Endothelial cell of umbilical vein (primary cell): ENCODE results near the gene SETSIP. TPM values are rescaled to one million over a fixed set of nuclear protein-coding genes. Genes with fewer than 3 reads are reported as not detected.

Experiments
- Bru-seq: library from RNA; stranded (reverse); fragments of 400-500 nt; gene quantifications from one replicate; lab custom pipeline; 2021; lab: Mats Ljungman, UMichigan
- BruChase-seq, 2 experiments: library from RNA; stranded (reverse); fragments of 400-500 nt; gene quantifications; one replicate each; lab custom pipeline; 2021; lab: Mats Ljungman, UMichigan
- BruUV-seq: library from RNA; stranded (reverse); fragments of 400-500 nt; replicated peaks from 2 replicates; lab custom pipeline; 2021; lab: Mats Ljungman, UMichigan
- CTCF ChIA-PET: fragments of 300-600, 350-600 bp; sonication (Branson Sonifier 250); formaldehyde crosslinking; loops from one replicate; lab custom pipeline; 2021; ENCODE audit warnings: antibody characterized with exemption, inconsistent platforms; lab: Charles Lee
- POLR2A ChIA-PET: fragments of 300-600, 350-600 bp; sonication (Branson Sonifier 250); formaldehyde crosslinking; loops from one replicate; lab custom pipeline; 2021; ENCODE audit warnings: antibody characterized with exemption, inconsistent platforms; lab: Charles Lee
- DNase-seq: peaks from one replicate; pipeline ENCODE4 v3.0.0-alpha.2; 2011; ENCODE audit warnings: low read depth, low spot score
- FAIRE-seq: peaks from 2 replicates; lab custom pipeline; 2011; peaks lifted over from hg19 to GRCh38; lab: Jason Lieb, UNC
- H2AFZ ChIP-seq: 2 replicates; pipeline ENCODE4 v1.6.0; 2012; ENCODE audit warnings: low read depth, low read length, control low read depth, inconsistent platforms
- H3K27ac ChIP-seq: 2 replicates; pipeline ENCODE4 v1.5.1; 2011; ENCODE audit warnings: low read depth, mild to moderate bottlenecking, control low read depth, low read length, moderate library complexity; ENCODE audit not compliant: insufficient read depth
- H3K27me3 ChIP-seq, 2 experiments: 2 replicates each; pipeline versions ENCODE4 v1.6.0 to v1.6.1; 2011; ENCODE audit warnings: low read length in 2 of 2, mixed read lengths in 1 of 2; ENCODE audit not compliant: control insufficient read depth in 2 of 2, insufficient read depth in 2 of 2
- H3K36me3 ChIP-seq, 2 experiments: 2 replicates in 1 of 2; 3 replicates in 1 of 2; pipeline ENCODE4 v1.5.1; 2011; ENCODE audit warnings: low read length in 2 of 2, mild to moderate bottlenecking in 1 of 2, moderate library complexity in 1 of 2; ENCODE audit not compliant: control insufficient read depth in 2 of 2, insufficient read depth in 2 of 2; ENCODE audit errors: extremely low read depth in 1 of 2
- H3K4me1 ChIP-seq: 3 replicates; pipeline ENCODE4 v1.5.1; 2011; ENCODE audit warnings: mild to moderate bottlenecking, low read length; ENCODE audit not compliant: control insufficient read depth, insufficient read depth; ENCODE audit errors: extremely low read depth
- H3K4me2 ChIP-seq: 2 replicates; pipeline ENCODE4 v1.6.1; 2011; ENCODE audit warnings: low read length, control low read depth, mixed read lengths; ENCODE audit not compliant: insufficient read depth
- H3K4me3 ChIP-seq, 3 experiments: fragments of 200-600 bp in 1 of 3; sonication (generic), shearing (Covaris generic) in 1 of 3; replicated peaks in 1 of 3; 2 replicates each; pipeline ENCODE4 v1.5.1; 2011 to 2016; ENCODE audit warnings: control low read depth in 3 of 3, low read length in 3 of 3, mild to moderate bottlenecking in 2 of 3, inconsistent platforms in 1 of 3, low read depth in 1 of 3, moderate library complexity in 1 of 3; ENCODE audit not compliant: insufficient read depth in 1 of 3
- H3K79me2 ChIP-seq: 2 replicates; pipeline ENCODE4 v1.6.0; 2012; ENCODE audit warnings: low read length, inconsistent platforms; ENCODE audit not compliant: control insufficient read depth, insufficient read depth
- H3K9ac ChIP-seq: replicated peaks from 2 replicates; pipeline ENCODE3; 2011; ENCODE audit warnings: low read length, control low read depth; ENCODE audit not compliant: insufficient read depth; ENCODE audit errors: extremely low read depth
- H3K9me1 ChIP-seq: replicated peaks from 3 replicates; pipeline ENCODE4 v1.6.0; 2011; ENCODE audit warnings: mild to moderate bottlenecking, low read length; ENCODE audit not compliant: control insufficient read depth, insufficient read depth; ENCODE audit errors: extremely low read depth
- H3K9me3 ChIP-seq: replicated peaks from 2 replicates; pipeline ENCODE4 v1.5.1; 2012; ENCODE audit warnings: low read length, inconsistent platforms; ENCODE audit not compliant: control insufficient read depth, insufficient read depth
- H4K20me1 ChIP-seq: replicated peaks from 2 replicates; pipeline ENCODE3; 2011; ENCODE audit warnings: mild to moderate bottlenecking, low read length; ENCODE audit not compliant: control insufficient read depth, insufficient read depth; ENCODE audit errors: extremely low read depth
- FOS ChIP-seq: IDR thresholded peaks from 2 replicates; pipeline ENCODE4 v1.6.1; 2011; ENCODE audit warnings: mild to moderate bottlenecking, low read length, moderate library complexity, borderline replicate concordance; ENCODE audit not compliant: insufficient read depth
- GATA2 ChIP-seq: IDR thresholded peaks from 2 replicates; pipeline ENCODE4 v1.7.0; 2011; ENCODE audit warnings: low read depth, mild to moderate bottlenecking, moderate library complexity, mixed read lengths, low read length; ENCODE audit not compliant: insufficient read length, insufficient read depth
- POLR2A ChIP-seq: IDR thresholded peaks from 2 replicates; pipeline ENCODE4 v1.6.1; 2012; ENCODE audit warnings: low read depth, mild to moderate bottlenecking, control low read depth, low read length
- POLR2AphosphoS5 ChIP-seq: IDR thresholded peaks from 2 replicates; pipeline ENCODE4 v1.6.1; 2012; ENCODE audit warnings: low read depth, mild to moderate bottlenecking, control low read depth, low read length, moderate library complexity; ENCODE audit not compliant: insufficient read depth
- dilution Hi-C: fragments of 300-500 bp; cut with MboI; formaldehyde crosslinking; loops from one replicate; pipeline ENCODE4 v1.15.0; 2019; ENCODE audit warnings: low sequenced_read_pairs; ENCODE audit not compliant: extremely low pct_ligation_motif_present
- intact Hi-C: fragments of 100-400 bp; cut with micrococcal nuclease; formaldehyde crosslinking; loops from one replicate; pipeline ENCODE4 v1.10.0; 2022
- long read RNA-seq: library from polyadenylated mRNA; stranded (forward); transcript quantifications from one replicate; pipeline ENCODE4 v2.0.0, GENCODE V29; 2021
- polyA minus RNA-seq, 3 experiments: library from RNA; depleted of rRNA, polyadenylated mRNA; stranded (reverse); fragments of >200 nt; gene quantifications; 1 replicate in 1 of 3; 2 replicates in 2 of 3; pipeline ENCODE4 v1.2.3, GENCODE V29; 2011
- polyA plus RNA-seq, 4 experiments: library from polyadenylated mRNA; depleted of rRNA in 3 of 4; stranded (reverse) in 3 of 4; unstranded in 1 of 4; fragments of >200 nt; gene quantifications; 2 replicates each; pipeline versions ENCODE4 v1.2.1 to v1.2.3, GENCODE V29; 2011 to 2012; ENCODE audit warnings: missing spikeins in 1 of 4
- total RNA-seq: library from RNA; stranded (reverse); gene quantifications from 2 replicates; pipeline ENCODE4 v1.2.3, GENCODE V29; 2021
- TF ChIP-seq, protein P1 (sequence below): IDR thresholded peaks from 2 replicates; pipeline ENCODE4 v1.6.1; 2011; ENCODE audit not compliant: insufficient read depth, insufficient read length

The SETSIP gene
- total RNA-seq (not detected in 2 replicates), polyA plus RNA-seq (not detected in 2 replicates), polyA minus RNA-seq (not detected in 2 replicates), Bru-seq, nascent RNA (not detected), BruChase-seq, experiment 1, labeled RNA remaining after a 6-hour chase (not detected), BruChase-seq, experiment 2, labeled RNA remaining after a 2-hour chase (percentile 25 among the genes with signal in this experiment)
- 0.08 TPM in 1 of 2 replicates, not detected in the other for polyA plus RNA-seq (2011; cell fraction: cytosol; rRNA removed)
- not detected in 2 replicates for polyA plus RNA-seq (2011; cell fraction: nucleus; rRNA removed)
- polyA plus RNA-seq (2012): 0.61 and 1.2 TPM in 2 replicates
- not detected for polyA minus RNA-seq (2011; cell fraction: cytosol; rRNA and poly(A)+ RNA removed)
- not detected in 2 replicates for polyA minus RNA-seq (2011; cell fraction: nucleus; rRNA and poly(A)+ RNA removed)
- long read RNA-seq: 0 reads

- Histone ChIP-seq H3K4me2 (no peak within 1 kb of the TSS), H3K79me2 (no peaks in the 10 kb centered on the region), H3K27ac (no peak within 1 kb of the TSS), H4K20me1 (no peaks in the 10 kb centered on the region), H3K36me3 (no peaks in the 10 kb centered on the region), H3K9ac (no peak within 1 kb of the TSS), H3K9me1 (no peaks in the 10 kb centered on the region), H3K9me3 (no peaks in the 10 kb centered on the region), H3K4me1 (no peaks in the 10 kb centered on the region), H3K27me3 (no peaks in the 10 kb centered on the region), H3K4me3 (no peak within 1 kb of the TSS), H2AFZ (no peak within 1 kb of the TSS)
- FAIRE-seq (no peak), DNase-seq (no peak)
- no TSS peak for BruUV-seq
- intact Hi-C loops (no loop called here), dilution Hi-C loops (no loop called here)
- TF ChIP-seq POLR2AphosphoS5: no peak
- CTCF ChIA-PET: no interaction called here
- POLR2A ChIA-PET: no interaction called here
Measured at GRCh38 chr1:92075311-92075710, at the start of gene SETSIP. Gene SETSIP, minus strand, starts transcription at chr1:92075411. Its CDS starts 0 bp downstream, at chr1:92075411.

- dilution Hi-C loops: no loop called here
Measured at GRCh38 chr1:92123868-92124267, 48.7 kb upstream of the SETSIP start.

More at GRCh38 chr1:92123868-92124267, 48.7 kb upstream of the SETSIP start:
- no peak overlapping the region for H3K4me2 ChIP-seq
- POLR2A ChIA-PET: no interaction called here
- no peaks in the 10 kb centered on the region for H3K79me2 ChIP-seq
- DNase-seq (no peak), FAIRE-seq (no peak)
- H3K9me3 ChIP-seq: no peaks in the 10 kb centered on the region
- H3K27ac ChIP-seq: no peak overlapping the region
- no peak overlapping the region for H2AFZ ChIP-seq
- no peak overlapping the region for H3K9ac ChIP-seq
- no peak for TF ChIP-seq FOS
- no peak for TF ChIP-seq POLR2AphosphoS5
- TF ChIP-seq, protein P1, sequence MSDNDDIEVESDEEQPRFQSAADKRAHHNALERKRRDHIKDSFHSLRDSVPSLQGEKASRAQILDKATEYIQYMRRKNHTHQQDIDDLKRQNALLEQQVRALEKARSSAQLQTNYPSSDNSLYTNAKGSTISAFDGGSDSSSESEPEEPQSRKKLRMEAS: no peak
- TF ChIP-seq GATA2: no peak
- TF ChIP-seq POLR2A: no peak
- intact Hi-C loops: no loop called here
- H3K4me3 ChIP-seq: no peak overlapping the region
- H3K9me1 ChIP-seq: no peaks in the 10 kb centered on the region
- peaks cover 5% of the 10 kb centered on the region for H3K4me1 ChIP-seq
- H3K27me3 ChIP-seq: no peaks in the 10 kb centered on the region
- CTCF ChIA-PET: interaction anchor here (0.9 to 1.0 kb wide), 2 partner anchors 47 to 168 kb away, joined by 3 read pairs; no protein-coding TSS in a partner anchor
- H4K20me1 ChIP-seq: no peaks in the 10 kb centered on the region
- H3K36me3 ChIP-seq: no peaks in the 10 kb centered on the region
- no TSS peak for BruUV-seq
